HepG2 (cell line): ENCODE results near the gene NUP214. TPM values are rescaled to one million over a fixed set of nuclear protein-coding genes. Genes with fewer than 3 reads are reported as not detected.

Source experiments
- ADNP ChIP-seq: sonication (generic); formaldehyde crosslinking; IDR thresholded peaks from 2 replicates; pipeline ENCODE4 v1.4.0; 2020; ENCODE audit warnings: missing genetic modification reagents
- AGO2 ChIP-seq: fragments of 200-400 bp; formaldehyde crosslinking; optimal IDR thresholded peaks from 2 replicates; pipeline ENCODE3; 2017; ENCODE audit warnings: mild to moderate bottlenecking, low read depth, low read length, moderate library complexity
- HMGA1 ChIP-seq: sonication (generic); formaldehyde crosslinking; conservative IDR thresholded peaks from 2 replicates; pipeline ENCODE4 v1.4.0; 2020; ENCODE audit warnings: missing genetic modification reagents
- HNF4A ChIP-seq: sonication (generic); formaldehyde crosslinking; IDR thresholded peaks from 2 replicates; pipeline ENCODE4 v1.4.0; 2020; ENCODE audit warnings: missing genetic modification reagents
- NCOA5 ChIP-seq: sonication (generic); formaldehyde crosslinking; IDR thresholded peaks from 2 replicates; pipeline ENCODE4 v1.4.0; 2020; ENCODE audit warnings: missing genetic modification reagents
- NFIB ChIP-seq: sonication (generic); formaldehyde crosslinking; IDR thresholded peaks from 2 replicates; pipeline ENCODE4 v1.9.0; 2021; ENCODE audit warnings: missing genetic modification reagents, mild to moderate bottlenecking, borderline replicate concordance
- NFYC ChIP-seq: IDR thresholded peaks from 2 replicates; pipeline ENCODE4 v1.6.1; 2016; ENCODE audit warnings: missing genetic modification reagents, missing compliant biosample characterization
- NR2C2 ChIP-seq: sonication (generic); formaldehyde crosslinking; IDR thresholded peaks from 2 replicates; pipeline ENCODE4 v1.4.0; 2020; ENCODE audit warnings: missing genetic modification reagents, mild to moderate bottlenecking, moderate library complexity, borderline replicate concordance
- NR2F2 ChIP-seq: IDR thresholded peaks from 2 replicates; pipeline ENCODE4 v1.6.1; 2012; ENCODE audit warnings: low read depth, inconsistent platforms, borderline replicate concordance
- REL ChIP-seq: sonication (generic); formaldehyde crosslinking; conservative IDR thresholded peaks from 2 replicates; pipeline ENCODE4 v1.8.0; 2022; ENCODE audit warnings: mild to moderate bottlenecking, missing genetic modification reagents, moderate library complexity
- RORA ChIP-seq: sonication (generic); formaldehyde crosslinking; IDR thresholded peaks from 2 replicates; pipeline ENCODE4 v1.5.0; 2020; ENCODE audit warnings: mild to moderate bottlenecking, missing genetic modification reagents, moderate library complexity
- TBP ChIP-seq: sonication (generic); formaldehyde crosslinking; IDR thresholded peaks from 2 replicates; pipeline ENCODE4 v1.5.0; 2020; ENCODE audit warnings: missing genetic modification reagents
- WIZ ChIP-seq: sonication (generic); formaldehyde crosslinking; IDR thresholded peaks from 2 replicates; pipeline ENCODE4 v1.5.1; 2020; ENCODE audit warnings: mild to moderate bottlenecking, missing genetic modification reagents
- YEATS4 ChIP-seq: sonication (generic); formaldehyde crosslinking; IDR thresholded peaks from 2 replicates; pipeline ENCODE4 v1.4.0; 2020; ENCODE audit warnings: missing genetic modification reagents, borderline replicate concordance
- ZBTB3 ChIP-seq: sonication (generic); formaldehyde crosslinking; IDR thresholded peaks from 2 replicates; pipeline ENCODE4 v1.4.0; 2020; ENCODE audit warnings: low read depth, mild to moderate bottlenecking, moderate library complexity, missing genetic modification reagents, borderline replicate concordance
- ZBTB38 ChIP-seq: sonication (generic); formaldehyde crosslinking; IDR thresholded peaks from 2 replicates; pipeline ENCODE4 v1.5.1; 2020; ENCODE audit warnings: mild to moderate bottlenecking, missing genetic modification reagents
- ZBTB7A ChIP-seq: sonication (generic); formaldehyde crosslinking; IDR thresholded peaks from 2 replicates; pipeline ENCODE4 v1.8.0; 2022; ENCODE audit warnings: mild to moderate bottlenecking, missing genetic modification reagents
- ZNF407 ChIP-seq: sonication (generic); formaldehyde crosslinking; IDR thresholded peaks from one replicate; pipeline ENCODE4 v1.5.1; 2020; ENCODE audit warnings: mild to moderate bottlenecking, missing genetic modification reagents; ENCODE audit errors: not compliant biosample characterization
- ZNF446 ChIP-seq: sonication (generic); formaldehyde crosslinking; IDR thresholded peaks from 2 replicates; pipeline ENCODE4 v1.5.0; 2020; ENCODE audit warnings: mild to moderate bottlenecking, missing genetic modification reagents
- ZNF660 ChIP-seq: sonication (generic); formaldehyde crosslinking; IDR thresholded peaks from 2 replicates; pipeline ENCODE4 v1.5.1; 2020; ENCODE audit warnings: mild to moderate bottlenecking, low read depth, missing genetic modification reagents, borderline replicate concordance
- polyA plus RNA-seq, 8 experiments: library from polyadenylated mRNA; depleted of rRNA in 3 of 8; stranded (reverse) in 7 of 8; unstranded in 1 of 8; fragments of >200 nt; fragmentation: Illumina TruSeq in 4 of 8; extraction: Trizol in 4 of 8; gene quantifications; 2 replicates each; pipeline versions ENCODE4 v1.2.1 to v1.2.3, GENCODE V29; 2011 to 2016; ENCODE audit warnings: low read depth in 4 of 8, missing spikeins in 1 of 8, mixed read lengths in 1 of 8; ENCODE audit not compliant: insufficient read depth in 1 of 8
- total RNA-seq, 5 experiments: library from RNA; depleted of rRNA; stranded (reverse); fragments of >200 nt; fragmentation: Illumina TruSeq; extraction: Trizol; gene quantifications; 2 replicates each; pipeline ENCODE4 v1.2.3, GENCODE V29; 2016; ENCODE audit warnings: low read depth in 1 of 5
- TF ChIP-seq, protein P1 (sequence below): sonication (generic); formaldehyde crosslinking; IDR thresholded peaks from 2 replicates; pipeline ENCODE4 v1.4.0; 2020; ENCODE audit warnings: low read depth, mild to moderate bottlenecking, missing genetic modification reagents

Gene NUP214
- total and polyA plus RNA-seq, 2 of the 13 experiments (the other 11 are each of a cell fraction or from before 2014, with no cell fraction given) = 8.4 to 16.0 TPM

- TF ChIP-seq ZNF407 (CRISPR knock-in tag) (no peak), ZBTB7A (CRISPR knock-in tag) (no peak), NFYC (CRISPR knock-in tag) (no peak), REL (CRISPR knock-in tag) (no peak), AGO2 (no peak), NCOA5 (CRISPR knock-in tag) (no peak), TBP (CRISPR knock-in tag) (no peak), WIZ (CRISPR knock-in tag) (no peak), NR2F2 (peak; percentile 87; the same call in 1 of the 2 replicates), HMGA1 (no peak), YEATS4 (CRISPR knock-in tag) (peak; percentile 33; the same call in 1 of the 2 replicates), NFIB (CRISPR knock-in tag) (no peak), NR2C2 (CRISPR knock-in tag) (peak; percentile 52; the same call in 1 of the 2 replicates), ZBTB3 (no peak), ZNF660 (CRISPR knock-in tag) (no peak), ZNF446 (CRISPR knock-in tag) (no peak), HNF4A (peak; percentile 52), RORA (CRISPR knock-in tag) (no peak), ADNP (CRISPR knock-in tag) (no peak), ZBTB38 (no peak)
- TF ChIP-seq, protein P1, sequence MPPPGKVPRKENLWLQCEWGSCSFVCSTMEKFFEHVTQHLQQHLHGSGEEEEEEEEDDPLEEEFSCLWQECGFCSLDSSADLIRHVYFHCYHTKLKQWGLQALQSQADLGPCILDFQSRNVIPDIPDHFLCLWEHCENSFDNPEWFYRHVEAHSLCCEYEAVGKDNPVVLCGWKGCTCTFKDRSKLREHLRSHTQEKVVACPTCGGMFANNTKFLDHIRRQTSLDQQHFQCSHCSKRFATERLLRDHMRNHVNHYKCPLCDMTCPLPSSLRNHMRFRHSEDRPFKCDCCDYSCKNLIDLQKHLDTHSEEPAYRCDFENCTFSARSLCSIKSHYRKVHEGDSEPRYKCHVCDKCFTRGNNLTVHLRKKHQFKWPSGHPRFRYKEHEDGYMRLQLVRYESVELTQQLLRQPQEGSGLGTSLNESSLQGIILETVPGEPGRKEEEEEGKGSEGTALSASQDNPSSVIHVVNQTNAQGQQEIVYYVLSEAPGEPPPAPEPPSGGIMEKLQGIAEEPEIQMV = no peak
Observed at GRCh38 chr9:131078427-131079366, 46.7 kb upstream of the NUP214 start (continued).
